GM10847 (cell line): ENCODE measurements around the gene SGK1.

Experiments
- POLR2A ChIP-seq: IDR thresholded peaks from 2 replicates; pipeline ENCODE4 v1.6.1; 2011; ENCODE audit not compliant: insufficient read length; ENCODE audit errors: extremely low read depth

Gene SGK1

GRCh38 chr6:134230087-134230700 lies 87.7 kb downstream of the SGK1 start:
- no peak for TF ChIP-seq POLR2A

DNA sequence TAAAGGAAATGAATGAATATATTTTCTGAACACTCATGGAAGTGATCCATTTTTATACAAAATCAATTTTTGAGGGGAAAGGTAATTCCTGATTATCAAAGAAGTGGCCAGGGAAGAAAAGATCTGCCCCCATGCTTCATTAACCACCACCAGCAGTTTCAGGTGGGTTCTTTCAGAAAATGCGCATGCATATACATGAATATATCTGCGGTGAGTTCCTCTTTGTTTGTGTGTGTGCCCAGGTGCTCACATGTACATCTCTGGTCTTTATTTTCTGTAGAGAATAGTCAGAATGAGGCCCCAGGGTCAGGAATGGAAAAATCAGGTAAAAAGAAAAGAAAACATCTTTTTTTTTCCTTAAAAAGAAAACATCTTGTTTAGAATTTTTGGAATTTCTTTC lies 88.4 kb downstream of the SGK1 start:
- no peak for TF ChIP-seq POLR2A

GRCh38 chr6:134223796-134224420 lies 94.0 kb downstream of the SGK1 start:
- no peak for TF ChIP-seq POLR2A

- no peak for TF ChIP-seq POLR2A
These were observed 96.7 kb downstream of the SGK1 start for GRCh38 chr6:134221250-134221649.

DNA sequence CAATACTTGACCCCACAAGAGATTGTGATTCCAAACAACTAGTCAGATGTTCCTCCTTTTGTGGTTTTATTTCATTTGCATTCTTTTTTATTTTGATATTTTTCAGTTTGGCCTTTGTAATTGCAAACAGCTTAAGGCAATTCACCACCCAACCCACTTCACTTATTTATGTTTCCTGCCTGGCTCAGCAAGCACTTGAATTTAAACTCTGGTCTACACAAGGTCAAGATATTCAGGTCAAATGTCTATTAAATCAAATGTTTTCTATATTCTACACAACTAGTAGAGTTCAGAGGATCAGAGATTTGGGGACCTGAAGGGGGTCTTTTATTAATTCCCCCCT lies 100.1 kb downstream of the SGK1 start:
- no peak for TF ChIP-seq POLR2A

DNA sequence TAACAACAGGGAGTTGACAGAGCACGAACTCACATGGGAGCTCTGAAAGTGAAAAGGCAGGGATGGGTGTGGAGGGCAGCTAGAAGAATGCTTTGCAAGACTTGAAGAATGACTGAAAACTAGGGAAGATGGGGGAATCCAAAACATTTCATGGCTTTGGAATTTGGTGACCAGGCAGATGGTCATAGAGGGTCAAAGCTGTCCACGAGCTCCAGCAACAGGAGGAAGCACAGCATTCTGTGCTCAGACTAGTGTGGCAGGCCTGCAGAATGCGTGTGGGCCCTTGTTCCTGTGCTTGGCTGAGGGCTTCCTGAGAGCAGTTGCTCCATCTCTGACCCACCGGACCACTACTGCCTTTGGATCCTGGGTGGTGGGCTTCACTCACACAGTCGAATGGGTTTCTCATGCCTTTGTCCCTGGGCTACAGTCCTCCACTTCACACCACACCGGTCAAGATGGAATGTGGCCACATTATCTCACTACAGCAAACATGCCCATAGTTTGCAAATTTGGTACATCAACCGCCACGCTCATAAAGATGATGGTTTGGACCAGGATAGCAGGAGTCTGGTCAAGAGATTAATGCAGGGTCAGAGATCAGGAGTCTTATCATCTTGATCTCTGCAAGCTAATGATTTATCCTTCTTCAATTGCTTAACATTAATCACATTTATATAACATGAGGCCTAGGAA lies 100.7 kb downstream of the SGK1 start:
- TF ChIP-seq POLR2A: no peak

DNA sequence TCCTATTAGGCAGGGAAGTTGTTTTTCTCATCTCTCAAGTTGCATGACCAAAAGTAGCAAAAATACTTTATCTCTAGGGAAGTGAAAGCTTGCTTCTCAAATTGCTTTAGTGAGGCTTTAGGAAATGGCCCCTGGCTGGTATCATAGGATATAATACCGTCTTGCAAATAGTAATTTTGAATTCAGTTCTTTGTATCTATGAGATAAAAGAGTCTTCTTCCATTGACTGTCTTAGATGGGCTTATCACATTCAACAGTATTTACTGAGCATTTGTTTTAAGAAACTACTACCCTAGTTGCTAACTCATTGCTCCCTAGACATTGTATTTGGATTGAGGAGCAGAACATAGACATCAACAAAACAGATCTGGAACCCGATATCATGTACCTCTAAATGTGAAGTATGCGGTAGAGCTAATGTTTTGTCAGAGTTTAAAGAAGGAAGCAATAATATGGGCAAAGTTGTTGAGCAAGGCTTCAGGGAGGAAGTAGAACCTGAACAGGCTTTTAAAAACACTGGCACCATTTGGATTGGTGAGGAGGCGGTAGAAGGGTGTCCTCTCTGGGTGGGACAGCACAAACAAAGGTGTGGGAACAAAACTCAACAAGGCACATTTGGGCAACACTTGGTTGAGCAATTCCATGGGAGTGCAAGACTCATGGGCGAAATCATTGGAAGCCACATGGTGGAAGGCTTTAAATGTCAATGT lies 101.5 kb downstream of the SGK1 start:
- TF ChIP-seq POLR2A: no peak

- TF ChIP-seq POLR2A: no peak
These were observed 106.6 kb downstream of the SGK1 start for GRCh38 chr6:134211297-134211696.

DNA sequence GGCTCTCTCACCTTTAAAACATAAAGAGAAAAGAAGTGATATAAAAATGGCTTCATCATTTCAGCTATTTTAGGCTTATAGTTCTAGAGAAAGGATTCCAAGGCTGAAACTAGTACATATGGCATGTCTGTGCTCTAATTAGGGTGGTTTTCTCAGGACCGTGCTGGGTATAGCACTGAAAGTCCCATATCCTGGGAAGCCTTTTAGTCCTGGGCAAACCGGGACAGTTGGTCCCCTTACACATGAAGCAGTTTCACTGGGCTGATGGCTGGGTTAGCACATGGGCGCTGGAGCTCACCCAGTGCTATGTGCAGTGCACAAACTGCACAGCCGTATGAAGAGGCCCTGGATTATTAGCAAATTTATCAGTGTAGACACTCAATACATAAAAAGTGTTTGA lies 110.5 kb downstream of the SGK1 start:
- TF ChIP-seq POLR2A: no peak

GRCh38 chr6:134205366-134205765 lies 112.5 kb downstream of the SGK1 start:
- TF ChIP-seq POLR2A: no peak

DNA sequence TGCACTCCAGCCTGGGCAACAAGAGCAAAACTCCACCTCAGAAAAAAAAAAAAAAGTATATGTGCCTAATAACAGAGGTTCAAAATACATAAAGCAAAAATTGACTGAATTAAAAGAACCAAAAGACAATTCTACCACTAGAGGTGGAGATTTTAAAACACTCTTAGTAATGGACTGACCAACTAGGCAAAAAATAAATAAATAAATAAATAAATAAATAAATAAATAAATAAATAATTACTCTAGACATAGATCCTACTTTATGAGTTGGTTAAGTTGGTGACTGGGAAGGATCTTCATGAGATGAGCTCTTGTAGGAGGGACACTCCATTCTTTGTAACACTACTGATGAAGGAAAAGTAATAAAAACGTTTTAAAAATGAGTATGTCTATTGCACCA lies 113.9 kb downstream of the SGK1 start:
- TF ChIP-seq POLR2A: no peak

DNA sequence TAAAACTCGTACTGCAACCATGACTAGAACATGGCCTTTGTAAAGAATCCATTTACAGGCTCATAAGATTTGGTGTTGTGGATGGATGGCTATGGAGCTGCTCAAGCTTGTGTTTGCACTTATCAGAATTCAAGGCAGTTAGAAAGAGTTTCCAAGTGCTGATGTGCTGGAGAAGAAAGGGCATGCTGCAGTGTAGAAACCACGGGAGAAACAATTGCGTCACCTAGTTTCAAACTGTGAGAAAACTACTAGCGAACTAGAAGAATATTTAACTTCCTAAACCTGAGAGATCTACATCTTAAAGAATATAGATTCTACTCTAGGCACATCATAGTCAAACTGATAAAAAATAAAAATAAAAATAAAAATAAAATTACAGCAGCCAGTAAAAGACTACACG lies 116.2 kb downstream of the SGK1 start:
- TF ChIP-seq POLR2A: no peak

- TF ChIP-seq POLR2A: no peak
These were observed 117.9 kb downstream of the SGK1 start for GRCh38 chr6:134199848-134200606.

GRCh38 chr6:134198093-134198492 lies 119.8 kb downstream of the SGK1 start:
- TF ChIP-seq POLR2A: no peak

DNA sequence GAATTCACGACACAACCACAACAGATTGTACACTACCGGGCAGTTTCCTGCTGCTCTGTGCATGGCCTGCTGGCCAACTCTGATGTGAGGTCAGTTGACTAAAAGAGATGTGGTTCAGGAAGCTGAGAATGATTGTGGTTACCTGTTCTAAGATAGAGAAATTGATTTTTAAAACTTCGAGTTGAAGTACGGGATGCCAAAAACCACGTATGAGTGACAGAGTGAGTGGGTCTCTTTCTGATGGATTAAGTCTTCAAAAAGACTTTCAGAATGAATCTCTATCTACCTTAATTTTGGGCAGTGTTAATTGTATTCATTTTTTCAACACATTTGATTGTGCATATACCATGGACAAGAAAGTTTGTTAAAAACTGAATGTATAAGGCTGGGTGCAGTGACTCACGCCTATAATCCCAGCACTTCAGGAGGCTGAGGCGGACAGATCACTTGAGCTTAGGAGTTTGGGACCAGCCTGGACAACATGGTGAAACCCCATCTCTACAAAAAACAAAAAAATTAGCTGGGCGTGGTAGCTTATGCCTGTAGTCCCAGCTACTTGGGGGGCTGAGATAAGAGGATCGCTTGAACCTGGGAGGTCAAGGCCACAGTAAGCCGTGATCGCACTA lies 121.2 kb downstream of the SGK1 start:
- no peak for TF ChIP-seq POLR2A
